HepG2 (cell line): ENCODE measurements around the gene METTL23. TPM values are rescaled to one million over a fixed set of nuclear protein-coding genes. Genes with fewer than 3 reads are reported as not detected.

ENCODE experiments used
- AGO1 ChIP-seq: fragments of 200-400 bp; formaldehyde crosslinking; IDR thresholded peaks from 2 replicates; pipeline ENCODE4 v1.6.1; 2017; ENCODE audit warnings: mild to moderate bottlenecking, low read depth, low read length, moderate library complexity; ENCODE audit not compliant: poor library complexity, severe bottlenecking
- ELF3 ChIP-seq: IDR thresholded peaks from 2 replicates; pipeline ENCODE4 v1.6.1; 2016; ENCODE audit warnings: missing genetic modification reagents, missing compliant biosample characterization
- ERF ChIP-seq: IDR thresholded peaks from 2 replicates; pipeline ENCODE4 v1.6.1; 2018; ENCODE audit warnings: missing biosample characterization, missing genetic modification reagents
- GABPB1 ChIP-seq: IDR thresholded peaks from 2 replicates; pipeline ENCODE4 v1.6.1; 2016; ENCODE audit warnings: mild to moderate bottlenecking, missing genetic modification reagents, moderate library complexity, missing compliant biosample characterization
- GZF1 ChIP-seq: sonication (generic); formaldehyde crosslinking; IDR thresholded peaks from 2 replicates; pipeline ENCODE4 v1.5.1; 2020; ENCODE audit warnings: mild to moderate bottlenecking, missing genetic modification reagents
- HOXD1 ChIP-seq: sonication (generic); formaldehyde crosslinking; IDR thresholded peaks from 2 replicates; pipeline ENCODE4 v1.5.0; 2020; ENCODE audit warnings: missing genetic modification reagents
- IRF2 ChIP-seq: IDR thresholded peaks from 2 replicates; pipeline ENCODE4 v1.6.1; 2018; ENCODE audit warnings: missing genetic modification reagents, missing compliant biosample characterization
- KLF16 ChIP-seq, 2 experiments: sonication (generic) in 1 of 2; formaldehyde crosslinking in 1 of 2; IDR thresholded peaks; 2 replicates each; pipeline versions ENCODE4 v1.6.1 to v1.8.0; 2016 to 2023; ENCODE audit warnings: missing genetic modification reagents in 2 of 2, missing compliant biosample characterization in 1 of 2
- MIER2 ChIP-seq: IDR thresholded peaks from 2 replicates; pipeline ENCODE4 v1.6.1; 2016; ENCODE audit warnings: missing biosample characterization, missing genetic modification reagents
- MXI1 ChIP-seq: IDR thresholded peaks from 3 replicates; pipeline ENCODE4 v1.6.1; 2012; ENCODE audit warnings: low read depth, low read length, inconsistent platforms, borderline replicate concordance
- PATZ1 ChIP-seq: sonication (generic); formaldehyde crosslinking; IDR thresholded peaks from 2 replicates; pipeline ENCODE4 v1.4.0; 2020; ENCODE audit warnings: missing genetic modification reagents
- SIX4 ChIP-seq: sonication (generic); formaldehyde crosslinking; IDR thresholded peaks from 2 replicates; pipeline ENCODE4 v1.4.0; 2020; ENCODE audit warnings: missing genetic modification reagents
- SMARCE1 ChIP-seq: fragments of 450-650 bp; IDR thresholded peaks from 2 replicates; pipeline ENCODE4 v1.6.1; 2017; ENCODE audit warnings: borderline replicate concordance
- SP1 ChIP-seq, 2 experiments: fragments of 450-650 bp in 1 of 2; sonication (generic) in 1 of 2; formaldehyde crosslinking in 1 of 2; IDR thresholded peaks; 2 replicates each; pipeline versions ENCODE4 v1.4.0 to v1.6.1; 2016 to 2020; ENCODE audit warnings: missing genetic modification reagents in 1 of 2
- SP5 ChIP-seq: IDR thresholded peaks from 2 replicates; pipeline ENCODE4 v1.6.1; 2016; ENCODE audit warnings: low read depth, borderline replicate concordance
- TFAP4 ChIP-seq: sonication (generic); IDR thresholded peaks from 2 replicates; pipeline ENCODE4 v1.6.1; 2016; ENCODE audit warnings: low read depth, borderline replicate concordance
- YEATS4 ChIP-seq: sonication (generic); formaldehyde crosslinking; IDR thresholded peaks from 2 replicates; pipeline ENCODE4 v1.4.0; 2020; ENCODE audit warnings: missing genetic modification reagents, borderline replicate concordance
- ZBTB7B ChIP-seq: sonication (generic); formaldehyde crosslinking; IDR thresholded peaks from 2 replicates; pipeline ENCODE4 v1.4.0; 2020; ENCODE audit warnings: missing genetic modification reagents
- ZFP36L1 ChIP-seq: sonication (generic); formaldehyde crosslinking; IDR thresholded peaks from 2 replicates; pipeline ENCODE4 v1.8.0; 2022; ENCODE audit warnings: mild to moderate bottlenecking, missing genetic modification reagents, moderate library complexity
- ZNF598 ChIP-seq: sonication (generic); formaldehyde crosslinking; IDR thresholded peaks from 2 replicates; pipeline ENCODE4 v1.5.1; 2020; ENCODE audit warnings: mild to moderate bottlenecking, missing genetic modification reagents, borderline replicate concordance
- ZNF674 ChIP-seq: sonication (generic); formaldehyde crosslinking; IDR thresholded peaks from 2 replicates; pipeline ENCODE4 v1.5.0; 2020; ENCODE audit warnings: low read depth, mild to moderate bottlenecking, missing genetic modification reagents
- ZNF747 ChIP-seq: sonication (generic); formaldehyde crosslinking; IDR thresholded peaks from 2 replicates; pipeline ENCODE4 v1.8.1; 2023; ENCODE audit warnings: missing genetic modification reagents, mild to moderate bottlenecking, borderline replicate concordance
- ZNF772 ChIP-seq: sonication (generic); formaldehyde crosslinking; IDR thresholded peaks from 2 replicates; pipeline ENCODE4 v1.5.0; 2020; ENCODE audit warnings: mild to moderate bottlenecking, missing genetic modification reagents
- polyA plus RNA-seq, 8 experiments: library from polyadenylated mRNA; depleted of rRNA in 3 of 8; stranded (reverse) in 7 of 8; unstranded in 1 of 8; fragments of >200 nt; fragmentation: Illumina TruSeq in 4 of 8; extraction: Trizol in 4 of 8; gene quantifications; 2 replicates each; pipeline versions ENCODE4 v1.2.1 to v1.2.3, GENCODE V29; 2011 to 2016; ENCODE audit warnings: low read depth in 4 of 8, missing spikeins in 1 of 8, mixed read lengths in 1 of 8; ENCODE audit not compliant: insufficient read depth in 1 of 8
- total RNA-seq, 5 experiments: library from RNA; depleted of rRNA; stranded (reverse); fragments of >200 nt; fragmentation: Illumina TruSeq; extraction: Trizol; gene quantifications; 2 replicates each; pipeline ENCODE4 v1.2.3, GENCODE V29; 2016; ENCODE audit warnings: low read depth in 1 of 5
- TF ChIP-seq, protein P1 (sequence below): sonication (generic); formaldehyde crosslinking; IDR thresholded peaks from 2 replicates; pipeline ENCODE4 v1.4.0; 2020; ENCODE audit warnings: missing genetic modification reagents

Gene METTL23
- total and polyA plus RNA-seq, 2 of the 13 experiments (the other 11 are each of a cell fraction or from before 2014, with no cell fraction given) = 39.9 to 104 TPM

DNA sequence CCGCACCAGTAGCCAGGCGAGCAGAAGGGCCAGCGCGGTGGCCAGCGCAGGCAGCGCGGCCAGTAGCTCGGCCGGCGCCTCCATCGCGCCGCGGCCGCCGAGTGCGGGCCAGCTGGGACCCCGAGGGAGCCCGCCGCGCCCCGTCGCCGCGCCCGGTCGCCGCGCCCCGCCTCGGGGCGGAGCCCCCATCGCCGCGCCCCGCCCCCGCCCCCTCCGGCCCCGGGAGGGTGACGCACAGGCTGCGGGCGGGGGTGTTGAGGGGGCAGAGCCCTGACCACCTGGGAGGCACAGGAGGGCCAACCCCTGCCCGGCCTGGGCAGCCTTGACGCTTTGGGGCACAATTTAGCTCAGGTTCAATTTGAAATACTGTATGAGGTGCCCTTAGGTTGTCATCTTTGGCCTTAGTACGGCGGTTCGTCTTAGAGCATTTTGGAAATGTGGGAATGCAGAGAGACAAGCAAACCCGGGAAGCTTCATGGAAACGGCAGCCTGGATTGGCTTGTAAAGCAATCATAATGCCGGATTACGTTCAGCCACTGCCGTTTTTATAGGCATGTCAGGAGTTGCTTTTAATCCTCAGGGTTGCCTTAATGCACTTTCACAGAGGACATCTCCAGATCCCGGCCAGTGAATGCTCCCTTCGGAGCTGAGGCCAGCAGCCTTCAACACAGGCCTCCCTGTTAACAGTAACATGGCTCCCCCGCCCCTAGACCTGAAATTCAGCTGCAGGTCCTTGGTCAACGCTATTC lies 15.6 kb upstream of the METTL23 start, which contains the start of gene MXRA7 (continued):
- 0 out of 2 replicates have a peak, but pooled peaks have one; percentile 32 for TF ChIP-seq ZFP36L1 (CRISPR knock-in tag)
- peak; percentile 93 for TF ChIP-seq PATZ1 (CRISPR knock-in tag)
- TF ChIP-seq KLF16 (CRISPR knock-in tag; IDR thresholded peaks at IDR 0.05) = peak in 1 of 2 experiments; percentile 41; a peak in 1 of 4 replicates
- TF ChIP-seq ZNF772 (CRISPR knock-in tag) = peak; percentile 24; the same call in 1 of the 2 replicates
- peak; percentile 31; the same call in 1 of the 2 replicates for TF ChIP-seq ZNF674 (CRISPR knock-in tag)
- peak; percentile 20; the same call in 1 of the 3 replicates for TF ChIP-seq MXI1
- peak; percentile 66; the same call in 1 of the 2 replicates for TF ChIP-seq TFAP4
- TF ChIP-seq SP5 (CRISPR knock-in tag) = peak; percentile 75
- no peak for TF ChIP-seq SMARCE1
- peak; percentile 49; the same call in 1 of the 2 replicates for TF ChIP-seq ELF3
- 0 out of 2 replicates have a peak, but pooled peaks have one; percentile 51 for TF ChIP-seq ERF (CRISPR knock-in tag)
- peak; percentile 47 for TF ChIP-seq GABPB1
- TF ChIP-seq YEATS4 = peak; percentile 54; the same call in 1 of the 2 replicates
- TF ChIP-seq MIER2 (CRISPR knock-in tag) = no peak
- TF ChIP-seq SP1 (IDR thresholded peaks at IDR 0.05) = no peak
- peak; percentile 59 for TF ChIP-seq SP1 (CRISPR knock-in tag; IDR thresholded peaks at IDR 0.05)
- TF ChIP-seq AGO1 = no peak
- TF ChIP-seq ZNF747 = peak; percentile 57; the same call in 1 of the 2 replicates
- TF ChIP-seq GZF1 (CRISPR knock-in tag) = 0 out of 2 replicates have a peak, but pooled peaks have one; percentile 32
- no peak for TF ChIP-seq HOXD1 (CRISPR knock-in tag)
- peak; percentile 51; the same call in 1 of the 2 replicates for TF ChIP-seq IRF2
- 0 out of 2 replicates have a peak, but pooled peaks have one; percentile 34 for TF ChIP-seq ZNF598
- peak; percentile 67; the same call in 1 of the 2 replicates for TF ChIP-seq ZBTB7B (CRISPR knock-in tag)
- TF ChIP-seq, protein P1, sequence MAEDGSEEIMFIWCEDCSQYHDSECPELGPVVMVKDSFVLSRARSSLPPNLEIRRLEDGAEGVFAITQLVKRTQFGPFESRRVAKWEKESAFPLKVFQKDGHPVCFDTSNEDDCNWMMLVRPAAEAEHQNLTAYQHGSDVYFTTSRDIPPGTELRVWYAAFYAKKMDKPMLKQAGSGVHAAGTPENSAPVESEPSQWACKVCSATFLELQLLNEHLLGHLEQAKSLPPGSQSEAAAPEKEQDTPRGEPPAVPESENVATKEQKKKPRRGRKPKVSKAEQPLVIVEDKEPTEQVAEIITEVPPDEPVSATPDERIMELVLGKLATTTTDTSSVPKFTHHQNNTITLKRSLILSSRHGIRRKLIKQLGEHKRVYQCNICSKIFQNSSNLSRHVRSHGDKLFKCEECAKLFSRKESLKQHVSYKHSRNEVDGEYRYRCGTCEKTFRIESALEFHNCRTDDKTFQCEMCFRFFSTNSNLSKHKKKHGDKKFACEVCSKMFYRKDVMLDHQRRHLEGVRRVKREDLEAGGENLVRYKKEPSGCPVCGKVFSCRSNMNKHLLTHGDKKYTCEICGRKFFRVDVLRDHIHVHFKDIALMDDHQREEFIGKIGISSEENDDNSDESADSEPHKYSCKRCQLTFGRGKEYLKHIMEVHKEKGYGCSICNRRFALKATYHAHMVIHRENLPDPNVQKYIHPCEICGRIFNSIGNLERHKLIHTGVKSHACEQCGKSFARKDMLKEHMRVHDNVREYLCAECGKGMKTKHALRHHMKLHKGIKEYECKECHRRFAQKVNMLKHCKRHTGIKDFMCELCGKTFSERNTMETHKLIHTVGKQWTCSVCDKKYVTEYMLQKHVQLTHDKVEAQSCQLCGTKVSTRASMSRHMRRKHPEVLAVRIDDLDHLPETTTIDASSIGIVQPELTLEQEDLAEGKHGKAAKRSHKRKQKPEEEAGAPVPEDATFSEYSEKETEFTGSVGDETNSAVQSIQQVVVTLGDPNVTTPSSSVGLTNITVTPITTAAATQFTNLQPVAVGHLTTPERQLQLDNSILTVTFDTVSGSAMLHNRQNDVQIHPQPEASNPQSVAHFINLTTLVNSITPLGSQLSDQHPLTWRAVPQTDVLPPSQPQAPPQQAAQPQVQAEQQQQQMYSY (CRISPR knock-in tag) = peak; percentile 78
- 0 out of 2 replicates have a peak, but pooled peaks have one; percentile 16 for TF ChIP-seq SIX4 (CRISPR knock-in tag)
